OCI-LY7 (cell line): Measurements from ENCODE around the gene FRAS1. TPM values are rescaled to one million over a fixed set of nuclear protein-coding genes. Genes with fewer than 3 reads are reported as not detected.
"Not testable (repeated sequence)": the region's sequence is repeated elsewhere in the genome, so short reads cannot be mapped to it uniquely, and the experiment has no call there.

ENCODE experiments used
- BruUV-seq: library from RNA; stranded (reverse); fragments of 400-500 nt; replicated peaks from 2 replicates; lab custom pipeline; 2021; lab: Mats Ljungman, UMichigan
- CTCF ChIA-PET: fragments of 300-600 bp; sonication (Branson Sonifier 250); formaldehyde crosslinking; loops from one replicate; lab custom pipeline; 2022; ENCODE audit warnings: antibody characterized with exemption; ENCODE audit not compliant: unreplicated experiment; lab: Charles Lee
- POLR2A ChIA-PET: fragments of 300-600 bp; sonication (Branson Sonifier 250); formaldehyde crosslinking; loops from one replicate; lab custom pipeline; 2022; ENCODE audit warnings: antibody characterized with exemption; lab: Charles Lee
- DNase-seq: peaks from one replicate; pipeline ENCODE4 v3.0.0-alpha.2; 2015; ENCODE audit warnings: low spot score
- H2AFZ ChIP-seq: fragments of 200-600 bp; sonication (generic), shearing (Covaris generic); 2 replicates; pipeline ENCODE4 v1.6.1; 2014; ENCODE audit warnings: mild to moderate bottlenecking, antibody characterized with exemption, low read length, moderate library complexity
- H3K27ac ChIP-seq: fragments of 200-600 bp; sonication (generic); 2 replicates; pipeline ENCODE4 v1.5.1; 2014; ENCODE audit warnings: mixed run types, low read depth, mild to moderate bottlenecking, moderate library complexity, low read length, inconsistent platforms; ENCODE audit not compliant: poor library complexity, severe bottlenecking
- H3K36me3 ChIP-seq: fragments of 200-600 bp; sonication (generic); 2 replicates; pipeline ENCODE4 v1.6.1; 2014; ENCODE audit warnings: mild to moderate bottlenecking, antibody characterized with exemption, low read length, moderate library complexity, mixed read lengths; ENCODE audit not compliant: insufficient read depth
- H3K4me1 ChIP-seq: fragments of 200-600 bp; sonication (generic); 2 replicates; pipeline ENCODE4 v1.5.1; 2014; ENCODE audit warnings: mild to moderate bottlenecking, low read length; ENCODE audit not compliant: insufficient read depth, poor library complexity, severe bottlenecking
- H3K4me2 ChIP-seq: fragments of 200-600 bp; sonication (generic); 2 replicates; pipeline ENCODE4 v1.6.1; 2014; ENCODE audit warnings: mild to moderate bottlenecking, low read length
- H3K4me3 ChIP-seq: fragments of 200-600 bp; sonication (generic); 2 replicates; pipeline ENCODE4 v1.5.1; 2014; ENCODE audit warnings: mild to moderate bottlenecking, low read depth, low read length; ENCODE audit not compliant: poor library complexity, severe bottlenecking
- H3K79me2 ChIP-seq: fragments of 200-600 bp; sonication (generic); 2 replicates; pipeline ENCODE4 v1.6.1; 2016; ENCODE audit warnings: low read depth, mild to moderate bottlenecking, low read length, moderate library complexity, mixed read lengths; ENCODE audit not compliant: insufficient read depth
- H3K9me2 ChIP-seq: fragments of 200-600 bp; sonication (generic); 2 replicates; pipeline ENCODE4 v1.6.1; 2016; ENCODE audit warnings: mild to moderate bottlenecking, low read length, mixed read lengths; ENCODE audit not compliant: insufficient read depth
- H3K9me3 ChIP-seq: fragments of 200-600 bp; sonication (generic); 2 replicates; pipeline ENCODE4 v1.6.1; 2014; ENCODE audit warnings: mild to moderate bottlenecking, mixed run types, low read length, mixed read lengths
- H4K20me1 ChIP-seq: fragments of 200-600 bp; sonication (generic); 2 replicates; pipeline ENCODE4 v1.6.1; 2014; ENCODE audit warnings: mild to moderate bottlenecking, antibody characterized with exemption, low read length, moderate library complexity, mixed read lengths; ENCODE audit not compliant: insufficient read depth
- CTCF ChIP-seq: fragments of 200-600 bp; sonication (generic); conservative IDR thresholded peaks from 2 replicates; pipeline ENCODE4 v1.5.1; 2014; ENCODE audit warnings: mild to moderate bottlenecking, antibody characterized with exemption, low read length, moderate library complexity, mixed read lengths
- EZH2phosphoT487 ChIP-seq: fragments of 200-600 bp; sonication (generic); IDR thresholded peaks from 2 replicates; pipeline ENCODE4 v1.6.1; 2018; ENCODE audit warnings: low read depth, borderline replicate concordance, mild to moderate bottlenecking, mixed run types, antibody characterized with exemption, low read length, moderate library complexity, mixed read lengths
- intact Hi-C: fragments of 100-400 bp; cut with micrococcal nuclease; formaldehyde crosslinking; loops from one replicate; pipeline ENCODE4 v1.10.0; 2022; ENCODE audit not compliant: unreplicated experiment
- total RNA-seq, 2 experiments: library from RNA; depleted of rRNA in 1 of 2; stranded (reverse); fragments of >200 nt in 1 of 2; shearing (Covaris generic) in 1 of 2; gene quantifications; 2 replicates each; pipeline ENCODE4 v1.2.3, GENCODE V29; 2014 to 2022

Gene FRAS1
- total RNA-seq, 2 experiments from 2014 or later: 0.19 to 0.30 TPM

DNA sequence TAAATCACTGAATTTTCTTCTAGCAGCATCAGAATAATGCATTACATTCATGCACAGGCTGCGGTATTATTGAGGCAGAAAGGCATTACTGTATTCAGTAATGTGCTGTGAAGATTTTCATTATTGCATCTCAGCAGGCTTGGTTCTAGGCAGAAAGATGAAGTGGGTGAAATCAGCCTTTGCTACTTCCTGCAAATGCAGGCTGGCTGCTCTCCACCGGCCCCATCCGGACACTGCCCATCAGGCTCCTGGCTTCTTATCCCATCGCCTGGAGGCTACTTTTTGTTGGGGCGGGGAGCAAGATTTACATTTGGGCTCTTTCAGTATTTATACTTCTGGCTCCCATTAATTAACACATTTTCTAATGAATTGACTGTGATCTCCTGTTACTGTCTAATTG lies 117.8 kb downstream of the FRAS1 start:
- no peaks in the 10 kb centered on the region for H3K9me3 ChIP-seq
- ChIA-PET CTCF (no interaction called here), POLR2A (interaction anchor here (1.3 kb wide), 1 partner anchor 10 kb away, joined by 3 read pairs; no protein-coding TSS in a partner anchor)
- H3K4me1 ChIP-seq: no peaks in the 10 kb centered on the region
- H2AFZ ChIP-seq: no peak overlapping the region
- H3K4me3 ChIP-seq: no peak overlapping the region
- no peak for DNase-seq
- intact Hi-C loops: no loop called here
- H3K36me3 ChIP-seq: no peaks in the 10 kb centered on the region
- BruUV-seq: no TSS peak
- H4K20me1 ChIP-seq: no peaks in the 10 kb centered on the region
- H3K27ac ChIP-seq: no peak overlapping the region
- TF ChIP-seq CTCF (no peak), EZH2phosphoT487 (no peak)
- no peaks in the 10 kb centered on the region for H3K79me2 ChIP-seq
- no peak overlapping the region for H3K4me2 ChIP-seq
- no peaks in the 10 kb centered on the region for H3K9me2 ChIP-seq

DNA sequence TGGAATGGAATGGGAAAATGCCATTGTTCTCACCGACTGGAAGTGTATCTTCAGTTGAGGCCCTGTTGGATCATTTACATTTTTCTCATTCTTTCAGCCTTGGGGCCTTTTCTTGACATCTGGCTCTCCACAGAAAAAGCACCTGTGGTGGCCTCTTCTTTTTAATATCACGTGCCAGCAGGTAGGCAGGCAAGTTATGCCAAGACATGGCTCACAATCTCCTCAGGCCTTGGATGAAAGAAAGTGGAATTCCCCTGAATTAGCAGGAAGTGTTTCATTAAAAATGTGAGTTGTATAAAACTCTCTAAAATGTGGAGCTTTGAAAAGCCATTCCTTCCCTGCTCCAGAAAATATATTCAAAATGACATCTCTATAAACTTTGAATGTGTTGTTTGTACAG lies 122.1 kb downstream of the FRAS1 start:
- H3K9me2 ChIP-seq: no peaks in the 10 kb centered on the region
- H3K27ac ChIP-seq: no peak overlapping the region
- no peak overlapping the region for H3K4me3 ChIP-seq
- no peaks in the 10 kb centered on the region for H4K20me1 ChIP-seq
- ChIA-PET CTCF (no interaction called here), POLR2A (no interaction called here)
- H3K9me3 ChIP-seq: no peaks in the 10 kb centered on the region
- H3K79me2 ChIP-seq: no peaks in the 10 kb centered on the region
- no peaks in the 10 kb centered on the region for H3K4me1 ChIP-seq
- intact Hi-C loops: no loop called here
- no peaks in the 10 kb centered on the region for H3K36me3 ChIP-seq
- H3K4me2 ChIP-seq: no peak overlapping the region
- H2AFZ ChIP-seq: no peak overlapping the region
- TF ChIP-seq CTCF (no peak), EZH2phosphoT487 (no peak)
- DNase-seq: no peak
- BruUV-seq: no TSS peak

DNA sequence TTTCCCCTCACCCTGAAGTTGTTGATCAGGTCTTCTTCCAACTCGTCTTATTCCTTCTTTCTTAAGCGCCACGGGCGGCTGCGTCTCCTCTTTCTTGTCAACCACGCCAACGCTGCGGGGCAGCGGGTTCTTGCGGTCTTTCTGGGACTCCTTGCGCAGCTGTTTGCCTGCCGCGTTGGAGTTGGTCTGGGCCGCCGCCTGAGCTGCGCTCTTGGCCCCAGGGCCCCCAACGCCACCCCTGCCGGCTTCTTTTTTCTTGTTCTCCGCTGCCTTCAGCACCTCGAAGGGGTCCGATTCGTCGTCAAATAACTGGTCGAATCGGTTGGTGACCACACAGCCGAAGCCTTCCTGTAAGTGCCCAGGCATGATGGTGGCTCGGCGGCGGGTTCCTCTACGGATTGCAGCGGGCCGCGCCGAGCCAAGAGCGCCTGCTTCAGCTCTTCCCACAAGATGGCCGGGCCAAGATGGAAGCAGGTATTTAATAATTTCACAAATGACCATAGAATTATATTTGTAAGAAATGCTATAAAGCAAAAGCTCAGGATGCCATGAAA lies 124.6 kb downstream of the FRAS1 start:
- H3K4me1 ChIP-seq, H3K4me2 ChIP-seq, H4K20me1 ChIP-seq, BruUV-seq, H3K79me2 ChIP-seq, H3K9me2 ChIP-seq, CTCF ChIA-PET, H3K4me3 ChIP-seq, H3K36me3 ChIP-seq, intact Hi-C loops, H2AFZ ChIP-seq, POLR2A ChIA-PET, H3K9me3 ChIP-seq, DNase-seq, H3K27ac ChIP-seq: not testable (repeated sequence)
